Spleen (tissue), 7 donors: ENCODE data around the gene WWC1.

Experiments used
- CTCF ChIP-seq, 11 experiments: fragments of 200-600 bp in 7 of 11; fragments of 450-650 bp in 4 of 11; sonication (generic) in 4 of 11; IDR thresholded peaks in 8 of 11; conservative IDR thresholded peaks in 3 of 11; 1 replicate in 7 of 11; 2 replicates in 4 of 11; pipeline versions ENCODE4 v1.4.0 to v1.8.0; 2016 to 2021; ENCODE audit warnings: antibody characterized with exemption in 11 of 11, inconsistent platforms in 4 of 11, mild to moderate bottlenecking in 1 of 11
- POLR2A ChIP-seq, 3 donors: fragments of 450-650 bp; IDR thresholded peaks; one replicate each; pipeline ENCODE4 v1.5.1; 2017; ENCODE audit warnings: antibody characterized with exemption in 3 of 3, mild to moderate bottlenecking in 1 of 3
- POLR2AphosphoS5 ChIP-seq, 3 donors: sonication (generic); formaldehyde crosslinking; IDR thresholded peaks; one replicate each; pipeline ENCODE4 v1.5.1; 2017; ENCODE audit warnings: antibody characterized with exemption in 3 of 3
- donor health status: DM: no; HTN: no; CAD: no; lungs with moderate emphysema.
- donor health status: DM: no; HTN: no; CAD: no.
- donor health status: DM: no; HTN: no; CAD: no.

DNA sequence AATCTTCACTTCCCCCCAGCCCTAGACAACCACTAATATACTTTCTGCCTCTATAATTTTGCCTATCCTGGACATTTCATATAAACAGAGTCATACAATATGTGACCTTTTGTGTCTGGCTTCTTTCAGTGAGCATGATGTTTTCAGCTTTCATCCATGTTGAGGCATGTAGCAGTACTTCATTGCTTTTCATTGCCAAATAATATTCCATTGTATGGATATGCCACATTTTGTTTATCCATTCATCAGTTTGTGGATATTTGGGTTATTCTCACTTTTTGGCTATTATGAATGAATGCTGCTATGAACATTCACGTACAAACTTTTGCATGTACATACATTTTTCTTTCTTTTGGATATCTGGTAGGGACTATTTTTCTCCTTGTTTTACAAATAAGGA is 49.0 kb downstream of the WWC1 start:
- TF ChIP-seq CTCF (IDR thresholded peaks at IDR 0.05 in 8 of 11, conservative IDR thresholded peaks at IDR 0.05 in 3 of 11) (no peak), POLR2A (IDR thresholded peaks at IDR 0.05) (no peak), POLR2AphosphoS5 (IDR thresholded peaks at IDR 0.05) (no peak)
